HG02981 (cell line): ENCODE measurements around the gene ARMC2.
"Not testable (repeated sequence)": the region's sequence is repeated elsewhere in the genome, so short reads cannot be mapped to it uniquely, and the experiment has no call there.

Source experiments
- ATAC-seq: cut with Tn5 transposase; IDR thresholded peaks from one replicate; pipeline ENCODE4 v1.9.1; 2021; ENCODE audit warnings: mild to moderate bottlenecking, moderate library complexity; ENCODE audit not compliant: unreplicated experiment

ARMC2 gene

GRCh38 chr6:108831104-108831503, 17.1 kb upstream of the ARMC2 start:
- no peak for ATAC-seq

- ATAC-seq, result no peak
Measured at GRCh38 chr6:108832738-108833137, 15.5 kb upstream of the ARMC2 start.

GRCh38 chr6:108835218-108835850, 12.9 kb upstream of the ARMC2 start:
- ATAC-seq, result peak; percentile 82

- no peak for ATAC-seq
Measured at GRCh38 chr6:108836061-108836460, 12.2 kb upstream of the ARMC2 start.

GRCh38 chr6:108837236-108837971, 10.8 kb upstream of the ARMC2 start:
- ATAC-seq, result no peak

- ATAC-seq, result no peak
Measured at GRCh38 chr6:108838101-108838717, 10.0 kb upstream of the ARMC2 start.

- ATAC-seq, result no peak
Measured at GRCh38 chr6:108839083-108839642, 9.1 kb upstream of the ARMC2 start.

GRCh38 chr6:108840919-108841318, 7.3 kb upstream of the ARMC2 start:
- no peak for ATAC-seq

- no peak for ATAC-seq
Measured at GRCh38 chr6:108841377-108841855, 6.8 kb upstream of the ARMC2 start.

- ATAC-seq, result no peak
Measured at GRCh38 chr6:108844135-108844534, 4.1 kb upstream of the ARMC2 start.

GRCh38 chr6:108845145-108845544, 3.1 kb upstream of the ARMC2 start:
- no peak for ATAC-seq

GRCh38 chr6:108846101-108846500, 2.1 kb upstream of the ARMC2 start:
- no peak for ATAC-seq

GRCh38 chr6:108846628-108847027, 1.6 kb upstream of the ARMC2 start:
- no peak for ATAC-seq

- ATAC-seq, result no peak
Measured at GRCh38 chr6:108847738-108848115, 495 bp upstream of the ARMC2 start.

GRCh38 chr6:108850669-108851465, 2.6 kb downstream of the ARMC2 start:
- ATAC-seq, result no peak

- ATAC-seq, result no peak
Measured at GRCh38 chr6:108851756-108852155, 3.5 kb downstream of the ARMC2 start.

- no peak for ATAC-seq
Measured at GRCh38 chr6:108853077-108853476, 4.9 kb downstream of the ARMC2 start.

- no peak for ATAC-seq
Measured at GRCh38 chr6:108862479-108863191, 14.4 kb downstream of the ARMC2 start.

- ATAC-seq, result not testable (repeated sequence)
Measured at GRCh38 chr6:108865751-108866286, 17.6 kb downstream of the ARMC2 start.

- ATAC-seq, result no peak
Measured at GRCh38 chr6:108866798-108867197, 18.6 kb downstream of the ARMC2 start.
